ENCODE data around the gene ARID4B.

The ARID4B gene

DNA sequence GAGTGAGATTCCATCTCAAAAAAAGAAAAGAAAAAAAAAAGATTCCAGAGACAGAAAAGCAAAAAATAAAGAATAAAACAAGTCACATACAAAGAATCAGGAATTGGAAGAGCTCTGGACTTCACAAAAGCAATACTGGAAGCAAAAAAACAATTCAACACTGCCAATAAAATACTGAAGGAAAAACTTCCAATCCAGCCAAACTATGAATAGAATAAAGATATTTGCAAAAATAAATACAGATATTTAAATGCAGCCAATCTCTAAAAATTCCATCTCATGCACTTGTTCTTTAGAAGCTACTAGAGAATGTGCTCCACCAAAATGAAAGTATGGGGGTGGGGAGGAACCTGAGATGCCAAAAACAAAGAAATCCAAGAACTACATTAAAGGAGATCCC lies 137.5 kb downstream of the ARID4B start (continued):
- TF ChIP-seq, protein P1, sequence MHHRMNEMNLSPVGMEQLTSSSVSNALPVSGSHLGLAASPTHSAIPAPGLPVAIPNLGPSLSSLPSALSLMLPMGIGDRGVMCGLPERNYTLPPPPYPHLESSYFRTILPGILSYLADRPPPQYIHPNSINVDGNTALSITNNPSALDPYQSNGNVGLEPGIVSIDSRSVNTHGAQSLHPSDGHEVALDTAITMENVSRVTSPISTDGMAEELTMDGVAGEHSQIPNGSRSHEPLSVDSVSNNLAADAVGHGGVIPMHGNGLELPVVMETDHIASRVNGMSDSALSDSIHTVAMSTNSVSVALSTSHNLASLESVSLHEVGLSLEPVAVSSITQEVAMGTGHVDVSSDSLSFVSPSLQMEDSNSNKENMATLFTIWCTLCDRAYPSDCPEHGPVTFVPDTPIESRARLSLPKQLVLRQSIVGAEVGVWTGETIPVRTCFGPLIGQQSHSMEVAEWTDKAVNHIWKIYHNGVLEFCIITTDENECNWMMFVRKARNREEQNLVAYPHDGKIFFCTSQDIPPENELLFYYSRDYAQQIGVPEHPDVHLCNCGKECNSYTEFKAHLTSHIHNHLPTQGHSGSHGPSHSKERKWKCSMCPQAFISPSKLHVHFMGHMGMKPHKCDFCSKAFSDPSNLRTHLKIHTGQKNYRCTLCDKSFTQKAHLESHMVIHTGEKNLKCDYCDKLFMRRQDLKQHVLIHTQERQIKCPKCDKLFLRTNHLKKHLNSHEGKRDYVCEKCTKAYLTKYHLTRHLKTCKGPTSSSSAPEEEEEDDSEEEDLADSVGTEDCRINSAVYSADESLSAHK (tag by site-specific recombination; IDR thresholded peaks at IDR 0.05), result no peak
- TF ChIP-seq, protein P2, sequence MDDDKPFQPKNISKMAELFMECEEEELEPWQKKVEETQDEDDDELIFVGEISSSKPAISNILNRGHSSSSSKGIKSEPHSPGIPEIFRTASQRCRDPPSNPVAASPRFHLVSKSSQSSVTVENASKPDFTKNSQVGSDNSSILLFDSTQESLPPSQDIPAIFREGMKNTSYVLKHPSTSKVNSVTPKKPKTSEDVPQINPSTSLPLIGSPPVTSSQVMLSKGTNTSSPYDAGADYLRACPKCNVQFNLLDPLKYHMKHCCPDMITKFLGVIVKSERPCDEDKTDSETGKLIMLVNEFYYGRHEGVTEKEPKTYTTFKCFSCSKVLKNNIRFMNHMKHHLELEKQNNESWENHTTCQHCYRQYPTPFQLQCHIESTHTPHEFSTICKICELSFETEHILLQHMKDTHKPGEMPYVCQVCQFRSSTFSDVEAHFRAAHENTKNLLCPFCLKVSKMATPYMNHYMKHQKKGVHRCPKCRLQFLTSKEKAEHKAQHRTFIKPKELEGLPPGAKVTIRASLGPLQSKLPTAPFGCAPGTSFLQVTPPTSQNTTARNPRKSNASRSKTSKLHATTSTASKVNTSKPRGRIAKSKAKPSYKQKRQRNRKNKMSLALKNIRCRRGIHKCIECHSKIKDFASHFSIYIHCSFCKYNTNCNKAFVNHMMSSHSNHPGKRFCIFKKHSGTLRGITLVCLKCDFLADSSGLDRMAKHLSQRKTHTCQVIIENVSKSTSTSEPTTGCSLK (tag by site-specific recombination; IDR thresholded peaks at IDR 0.05), result no peak
- TF ChIP-seq ZNF629 (tag by site-specific recombination; IDR thresholded peaks at IDR 0.05) (no peak), ZNF521 (tag by site-specific recombination; IDR thresholded peaks at IDR 0.05) (no peak), ZEB2 (tag by site-specific recombination; IDR thresholded peaks at IDR 0.05) (no peak), MYNN (tag by site-specific recombination; IDR thresholded peaks at IDR 0.05; ENCODE audit: borderline replicate concordance) (no peak), ZNF707 (tag by site-specific recombination; IDR thresholded peaks at IDR 0.05) (no peak)

DNA sequence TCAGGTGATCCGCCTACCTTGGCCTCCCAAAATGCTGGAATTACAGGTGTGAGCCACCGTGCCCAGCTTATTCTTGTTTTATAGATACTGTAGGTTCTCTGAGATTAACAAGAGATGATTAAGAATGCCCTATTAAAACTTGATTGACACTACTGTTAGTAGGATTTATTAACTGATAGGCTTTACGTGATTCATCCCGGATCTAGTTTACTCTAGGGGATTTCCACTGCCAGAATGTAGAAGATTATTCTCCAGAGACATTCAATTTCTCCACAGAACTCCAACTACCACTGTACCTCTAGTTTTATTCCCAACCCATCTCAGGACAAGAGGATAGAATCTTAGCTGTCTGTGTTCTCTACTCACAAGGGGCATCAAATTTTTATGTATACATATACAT lies 140.7 kb downstream of the ARID4B start:
- ChIA-PET POLR2A (no interaction called here), CTCF (interaction anchor here (0.6 to 1.3 kb wide), 3 partner anchors 229 to 1265 kb away, joined by 3 to 5 read pairs (median 3); no protein-coding TSS in a partner anchor)
- no peaks in the 10 kb centered on the region for H3K9me3 ChIP-seq (ENCODE audit: control insufficient read depth, insufficient read depth, low read depth, low read length)
- H3K27ac ChIP-seq (ENCODE audit: extremely low read depth, low read depth, low read length), result no peak overlapping the region
- TF ChIP-seq MEIS1 (CRISPR knock-in tag; IDR thresholded peaks at IDR 0.05; ENCODE audit: borderline replicate concordance), result no peak
- no peaks in the 10 kb centered on the region for H3K4me1 ChIP-seq (ENCODE audit: control insufficient read depth, insufficient read depth, low read length)
- H3K4me3 ChIP-seq (ENCODE audit: low read depth, low read length), result no peak overlapping the region
- peaks cover 30 to 43% of the 10 kb centered on the region in 2 experiments for H3K36me3 ChIP-seq (ENCODE audit: control insufficient read depth in 2 of 2, insufficient read depth in 1 of 2, low read length in 2 of 2)

DNA sequence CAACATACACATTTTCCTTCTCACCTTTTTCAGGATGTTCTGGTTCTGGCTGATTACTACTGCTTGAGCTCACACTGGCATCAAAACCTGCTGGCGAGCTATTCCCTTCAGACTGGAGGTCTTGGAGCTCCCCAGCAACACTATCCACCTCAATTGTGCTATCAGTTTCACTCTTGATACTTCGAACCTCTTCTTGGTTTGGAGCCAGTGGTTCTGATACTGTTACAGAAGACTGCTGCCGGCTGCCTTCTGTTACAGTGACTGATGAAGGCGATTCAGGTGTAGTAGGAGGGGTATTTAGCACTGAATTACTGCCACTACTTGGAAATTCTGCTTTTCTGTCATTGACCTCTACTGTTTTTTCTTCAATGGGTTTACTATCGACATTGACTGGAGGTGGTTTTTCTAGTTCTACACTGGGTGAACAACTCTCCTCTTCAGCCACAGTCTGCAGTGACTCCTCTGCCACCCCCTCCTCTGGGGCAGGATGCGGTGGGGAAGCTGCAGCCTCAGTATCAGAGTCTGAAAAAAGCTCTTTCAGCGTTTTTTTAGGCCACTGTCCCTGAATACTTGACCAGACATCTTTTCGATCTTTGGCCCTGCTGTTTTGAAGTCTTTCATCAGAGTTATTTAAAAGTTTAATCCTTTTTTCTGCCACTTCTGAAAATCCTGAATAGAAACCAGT lies 146.3 kb downstream of the ARID4B start:
- POLR2A ChIA-PET, result interaction anchor here (1.5 kb wide), 1 partner anchor 21 kb away, joined by 3 read pairs; the partner anchor contains the start of gene RBM34
- Histone ChIP-seq H3K4me1 (ENCODE audit: control insufficient read depth, insufficient read depth, low read length) (no peaks in the 10 kb centered on the region), H3K27ac (ENCODE audit: extremely low read depth, low read depth, low read length) (no peak overlapping the region), H3K4me3 (ENCODE audit: low read depth, low read length) (no peak overlapping the region), H3K9me3 (ENCODE audit: control insufficient read depth, insufficient read depth, low read depth, low read length) (no peaks in the 10 kb centered on the region), H3K36me3 (ENCODE audit: control insufficient read depth in 2 of 2, insufficient read depth in 1 of 2, low read length in 2 of 2) (peaks cover 45 to 71% of the 10 kb centered on the region in 2 experiments)
- CTCF ChIA-PET, result interaction anchor here (0.7 kb wide), 1 partner anchor 353 kb away, joined by 4 read pairs; no protein-coding TSS in a partner anchor
- no peak for TF ChIP-seq ZBTB48 (tag by site-specific recombination; IDR thresholded peaks at IDR 0.05)
- no peak for TF ChIP-seq ZNF394 (tag by site-specific recombination; IDR thresholded peaks at IDR 0.05; ENCODE audit: borderline replicate concordance)
- no peak for TF ChIP-seq KLF10 (tag by site-specific recombination; IDR thresholded peaks at IDR 0.05)
- no peak for TF ChIP-seq ZNF549 (tag by site-specific recombination; IDR thresholded peaks at IDR 0.05)
- TF ChIP-seq ZNF292 (tag by site-specific recombination; IDR thresholded peaks at IDR 0.05; ENCODE audit: borderline replicate concordance, low read depth), result no peak
- TF ChIP-seq ZNF121 (tag by site-specific recombination; IDR thresholded peaks at IDR 0.05), result no peak
- no peak for TF ChIP-seq KLF9 (tag by site-specific recombination; IDR thresholded peaks at IDR 0.05; ENCODE audit: low read depth)
- TF ChIP-seq, protein P3, sequence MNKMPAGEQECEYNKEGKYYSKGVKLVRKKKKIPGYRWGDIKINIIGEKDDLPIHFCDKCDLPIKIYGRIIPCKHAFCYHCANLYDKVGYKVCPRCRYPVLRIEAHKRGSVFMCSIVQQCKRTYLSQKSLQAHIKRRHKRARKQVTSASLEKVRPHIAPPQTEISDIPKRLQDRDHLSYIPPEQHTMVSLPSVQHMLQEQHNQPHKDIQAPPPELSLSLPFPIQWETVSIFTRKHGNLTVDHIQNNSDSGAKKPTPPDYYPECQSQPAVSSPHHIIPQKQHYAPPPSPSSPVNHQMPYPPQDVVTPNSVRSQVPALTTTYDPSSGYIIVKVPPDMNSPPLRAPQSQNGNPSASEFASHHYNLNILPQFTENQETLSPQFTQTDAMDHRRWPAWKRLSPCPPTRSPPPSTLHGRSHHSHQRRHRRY (tag by site-specific recombination; IDR thresholded peaks at IDR 0.05), result no peak
- TF ChIP-seq, protein P4, sequence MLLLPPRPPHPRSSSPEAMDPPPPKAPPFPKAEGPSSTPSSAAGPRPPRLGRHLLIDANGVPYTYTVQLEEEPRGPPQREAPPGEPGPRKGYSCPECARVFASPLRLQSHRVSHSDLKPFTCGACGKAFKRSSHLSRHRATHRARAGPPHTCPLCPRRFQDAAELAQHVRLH (tag by site-specific recombination; IDR thresholded peaks at IDR 0.05), result no peak
- no peak for TF ChIP-seq ZSCAN16 (tag by site-specific recombination; IDR thresholded peaks at IDR 0.05)
- no peak for TF ChIP-seq ZNF248 (tag by site-specific recombination; IDR thresholded peaks at IDR 0.05)
- TF ChIP-seq ZNF707 (tag by site-specific recombination; IDR thresholded peaks at IDR 0.05), result no peak
- TF ChIP-seq, protein P5, sequence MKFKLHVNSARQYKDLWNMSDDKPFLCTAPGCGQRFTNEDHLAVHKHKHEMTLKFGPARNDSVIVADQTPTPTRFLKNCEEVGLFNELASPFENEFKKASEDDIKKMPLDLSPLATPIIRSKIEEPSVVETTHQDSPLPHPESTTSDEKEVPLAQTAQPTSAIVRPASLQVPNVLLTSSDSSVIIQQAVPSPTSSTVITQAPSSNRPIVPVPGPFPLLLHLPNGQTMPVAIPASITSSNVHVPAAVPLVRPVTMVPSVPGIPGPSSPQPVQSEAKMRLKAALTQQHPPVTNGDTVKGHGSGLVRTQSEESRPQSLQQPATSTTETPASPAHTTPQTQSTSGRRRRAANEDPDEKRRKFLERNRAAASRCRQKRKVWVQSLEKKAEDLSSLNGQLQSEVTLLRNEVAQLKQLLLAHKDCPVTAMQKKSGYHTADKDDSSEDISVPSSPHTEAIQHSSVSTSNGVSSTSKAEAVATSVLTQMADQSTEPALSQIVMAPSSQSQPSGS (tag by site-specific recombination; IDR thresholded peaks at IDR 0.05; ENCODE audit: low read depth), result no peak
- no peak for TF ChIP-seq MZF1 (tag by site-specific recombination; IDR thresholded peaks at IDR 0.05; ENCODE audit: borderline replicate concordance)
- TF ChIP-seq ZNF654 (tag by site-specific recombination; IDR thresholded peaks at IDR 0.05; ENCODE audit: low read depth), result no peak
- TF ChIP-seq IKZF3 (tag by site-specific recombination; IDR thresholded peaks at IDR 0.05), result no peak
